NOMO-1 treated with DMSO at 0.1 percent for 48 hours (cell line): ENCODE results near the gene NBAS.

ENCODE experiments used
- DNase-seq: peaks from one replicate; lab custom pipeline; 2025; ENCODE audit not compliant: unreplicated experiment; lab: John Stamatoyannopoulos, UW

Gene NBAS

GRCh38 chr2:15147591-15147990 is 413.5 kb downstream of the NBAS start:
- DNase-seq, result no peak

GRCh38 chr2:15146960-15147359 is 414.2 kb downstream of the NBAS start:
- no peak for DNase-seq

GRCh38 chr2:15145919-15146318 is 415.2 kb downstream of the NBAS start:
- no peak for DNase-seq

DNA sequence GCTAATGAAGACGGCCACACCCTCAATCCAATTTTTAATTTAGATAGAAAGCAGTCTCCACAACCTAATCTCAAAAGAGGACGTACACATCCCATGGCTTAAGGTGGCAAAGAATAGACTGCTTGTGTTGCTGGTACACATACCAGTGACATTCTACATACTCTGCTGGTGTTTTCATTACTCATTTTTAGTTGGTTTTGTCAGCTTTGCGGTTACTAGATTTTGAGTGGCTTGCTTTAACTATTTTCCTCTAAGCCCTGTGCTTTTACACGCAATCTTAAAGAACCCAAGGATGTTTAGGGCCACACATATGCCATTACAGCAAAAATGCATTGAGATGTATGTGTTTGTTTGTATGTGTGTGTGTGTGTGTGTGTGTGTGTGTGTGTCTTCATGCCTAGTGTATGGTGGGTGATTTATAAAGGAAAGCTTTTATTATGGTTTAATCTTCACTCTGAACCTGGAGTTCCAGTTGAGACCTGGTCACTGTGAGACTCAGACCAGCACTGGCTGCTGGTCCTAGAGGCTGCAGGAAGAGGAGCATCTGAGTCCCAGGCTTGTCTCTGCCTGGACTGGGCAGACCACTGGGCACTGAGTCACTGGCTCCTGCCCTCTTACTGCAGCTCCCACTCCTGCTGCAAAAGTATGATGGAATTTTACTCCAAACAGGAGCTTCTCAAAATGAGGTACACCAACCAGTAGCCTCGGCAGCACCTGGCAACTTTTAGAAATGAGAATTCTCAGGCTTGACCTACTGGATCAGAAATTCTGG is 415.9 kb downstream of the NBAS start:
- no peak for DNase-seq

GRCh38 chr2:15142069-15142689 is 419.0 kb downstream of the NBAS start:
- DNase-seq, result no peak

- no peak for DNase-seq
These were observed 419.9 kb downstream of the NBAS start for GRCh38 chr2:15141211-15141610.

GRCh38 chr2:15136639-15137038 is 424.5 kb downstream of the NBAS start:
- no peak for DNase-seq

DNA sequence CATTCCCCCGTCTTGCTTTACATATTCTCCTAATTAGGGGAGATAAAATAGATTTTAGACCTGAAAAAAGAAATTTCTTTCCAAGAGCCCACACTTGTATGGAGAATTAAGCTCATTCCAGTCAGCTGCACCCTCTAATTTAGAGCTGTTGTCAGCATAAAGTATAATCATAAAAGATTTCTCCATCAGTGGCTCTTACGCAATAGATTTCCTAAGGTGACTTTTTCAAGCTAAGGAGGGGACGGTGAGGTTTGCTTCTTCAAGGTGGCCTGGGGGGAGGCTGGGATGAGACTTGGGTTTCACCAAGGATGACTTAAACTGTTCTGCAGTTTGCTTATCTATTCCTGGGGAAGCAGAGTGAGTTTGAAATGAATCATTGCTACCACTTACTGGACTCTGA is 426.2 kb downstream of the NBAS start:
- no peak for DNase-seq

DNA sequence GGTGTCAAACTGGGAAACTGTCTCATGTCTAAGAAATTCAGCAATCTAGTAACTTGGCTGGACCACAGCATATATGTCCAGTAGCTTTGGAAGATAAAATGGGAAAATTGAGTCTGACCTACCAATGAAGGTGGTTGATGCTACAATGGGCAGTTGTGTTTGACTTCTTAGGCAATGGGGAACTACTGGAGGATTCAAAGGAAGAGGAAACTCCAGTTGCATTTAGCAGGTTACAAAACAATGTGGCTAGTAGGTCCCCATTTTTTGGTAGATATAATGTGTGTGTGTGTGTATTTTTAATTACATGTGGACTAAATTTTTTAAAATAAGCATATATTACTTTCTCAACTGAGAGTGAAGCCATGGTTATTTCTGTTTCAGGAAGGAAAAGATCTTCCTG is 427.7 kb downstream of the NBAS start:
- DNase-seq, result no peak

- no peak for DNase-seq
These were observed 432.3 kb downstream of the NBAS start for GRCh38 chr2:15128846-15129245.

- DNase-seq, result no peak
These were observed 433.3 kb downstream of the NBAS start for GRCh38 chr2:15127876-15128275.

DNA sequence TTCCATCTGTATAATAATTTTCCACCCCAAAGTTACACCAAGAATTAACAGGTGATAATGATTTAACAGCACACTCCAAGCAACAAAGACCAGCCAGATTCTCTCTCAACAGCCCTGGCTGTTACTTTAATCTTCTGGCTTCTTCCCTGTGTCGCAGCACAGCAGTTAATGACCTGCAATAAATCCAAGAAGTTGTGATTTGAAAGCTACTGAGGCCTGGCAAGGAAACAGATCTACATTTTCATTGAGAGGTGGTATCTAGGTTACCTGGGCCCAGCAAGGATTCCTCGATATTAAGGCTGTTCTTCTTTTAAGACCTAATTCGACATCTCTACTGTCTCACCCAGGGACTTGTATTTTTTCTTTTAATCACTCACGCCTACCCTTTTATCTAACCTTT is 433.8 kb downstream of the NBAS start:
- DNase-seq, result no peak

- no peak for DNase-seq
These were observed 434.8 kb downstream of the NBAS start for GRCh38 chr2:15126373-15126772.

- DNase-seq, result no peak
These were observed 438.2 kb downstream of the NBAS start for GRCh38 chr2:15122915-15123314.

- DNase-seq, result no peak
These were observed 440.5 kb downstream of the NBAS start for GRCh38 chr2:15120631-15121030.

DNA sequence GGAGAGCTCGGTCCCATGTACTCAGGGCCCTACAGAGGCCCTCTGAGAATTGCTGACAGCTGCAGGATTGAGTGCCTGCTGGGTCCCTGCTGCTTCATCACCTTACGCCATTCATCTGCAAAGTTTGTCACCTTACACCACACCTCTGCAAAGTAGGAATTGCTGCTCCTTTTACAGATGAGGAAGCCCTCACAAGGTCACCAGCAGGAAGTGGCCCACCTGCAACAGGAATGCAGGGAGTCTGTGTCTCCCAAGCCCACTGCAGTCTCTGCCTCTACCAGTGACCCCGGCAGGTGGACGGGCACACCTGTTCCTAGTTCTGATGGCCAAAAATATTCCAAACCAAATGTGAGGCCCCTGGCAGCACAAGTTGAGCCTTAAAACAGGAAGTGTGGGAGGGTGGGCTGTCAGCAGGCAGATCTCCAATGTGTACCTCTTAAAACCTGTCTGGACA is 441.4 kb downstream of the NBAS start:
- no peak for DNase-seq

- DNase-seq, result no peak
These were observed 443.6 kb downstream of the NBAS start for GRCh38 chr2:15117409-15118050.
